Muscle of leg (tissue), 11 donors: Measurements from ENCODE around the gene TNNI2. TPM values are rescaled to one million over a fixed set of nuclear protein-coding genes. Genes with fewer than 3 reads are reported as not detected.
"Not testable (repeated sequence)": the region's sequence is repeated elsewhere in the genome, so short reads cannot be mapped to it uniquely, and the experiment has no call there.

Experiments
- DNase-seq: peaks from one replicate; pipeline ENCODE4 v3.0.0; 2013
- H3K27ac ChIP-seq: one replicate; pipeline ENCODE4 v1.5.1; 2013; ENCODE audit warnings: mild to moderate bottlenecking, low read length, control low read depth
- H3K27me3 ChIP-seq: one replicate; pipeline ENCODE4 v1.6.1; 2013; ENCODE audit warnings: low read length; ENCODE audit not compliant: control insufficient read depth, insufficient read depth
- H3K36me3 ChIP-seq: one replicate; pipeline ENCODE4 v1.6.1; 2013; ENCODE audit warnings: low read length; ENCODE audit not compliant: control insufficient read depth, insufficient read depth
- H3K4me1 ChIP-seq: one replicate; pipeline ENCODE4 v1.6.1; 2013; ENCODE audit warnings: low read length; ENCODE audit not compliant: control insufficient read depth, insufficient read depth
- H3K4me3 ChIP-seq: one replicate; pipeline ENCODE4 v1.5.1; 2013; ENCODE audit warnings: low read length, control low read depth
- H3K9me3 ChIP-seq: replicated peaks from 2 replicates; pipeline ENCODE4 v1.6.1; 2013; ENCODE audit warnings: low read depth, low read length; ENCODE audit not compliant: control insufficient read depth
- whole genome bisulfite sequencing: methylation state at CpG from one replicate; pipeline ENCODE4 v1.1.5; 2013; ENCODE audit warnings: missing lambda C conversion rate; ENCODE audit not compliant: insufficient coverage; 5-methylcytosine and 5-hydroxymethylcytosine counted together
- polyA plus RNA-seq, 8 donors: library from polyadenylated mRNA; unstranded; fragments of 120-200 nt; gene quantifications; one replicate each; pipeline versions ENCODE4 v1.2.1 to v1.2.3, GENCODE V29; 2013; ENCODE audit warnings: inconsistent platforms in 1 of 8, low replicate concordance in 1 of 8; ENCODE audit not compliant: insufficient read length in 8 of 8, insufficient read depth in 1 of 8
- total RNA-seq: library from RNA; stranded (reverse); fragments of 120-200 nt; gene quantifications from one replicate; pipeline ENCODE4 v1.2.4, GENCODE V29; 2013

Gene TNNI2
- total and polyA plus RNA-seq, 9 donors: 1,548 to 4,090 (median 3,133) TPM

DNA sequence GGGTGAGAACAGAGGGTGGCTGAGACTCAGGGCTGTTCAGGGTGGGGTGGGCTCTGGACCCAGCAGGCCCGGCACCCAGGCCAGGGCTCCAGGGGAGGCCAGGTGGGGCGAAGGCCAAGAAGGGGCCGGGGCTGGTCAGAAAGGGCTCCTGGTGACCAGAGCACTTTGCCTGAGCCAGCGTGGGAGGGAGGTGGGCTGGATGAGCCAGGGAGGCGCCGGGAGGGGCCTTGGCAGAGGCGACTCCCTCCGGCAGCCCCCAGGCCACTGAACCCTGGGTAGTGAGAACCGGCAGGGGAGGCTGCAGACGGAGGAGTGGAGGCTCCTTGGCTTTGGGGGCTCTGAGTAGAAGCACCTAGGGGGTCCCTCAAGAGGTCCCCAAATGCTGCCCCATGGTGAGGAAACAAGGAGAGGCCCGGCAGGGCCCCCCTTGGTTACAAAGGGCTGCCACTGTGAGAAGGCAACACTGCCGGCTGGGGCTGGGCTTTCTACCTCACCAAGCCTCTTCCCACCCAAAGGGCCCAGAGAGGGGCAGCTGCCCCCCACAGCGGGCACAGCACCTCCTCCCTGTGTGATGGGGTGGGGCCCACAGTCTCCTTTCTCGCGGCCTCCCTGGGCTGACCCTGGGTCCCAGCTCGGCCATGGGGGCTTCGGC, 35.8 kb downstream of the TNNI2 start:
- H3K4me3 ChIP-seq, H3K27me3 ChIP-seq, H3K36me3 ChIP-seq, H3K9me3 ChIP-seq, DNase-seq: not testable (repeated sequence)
- H3K27ac ChIP-seq: peak overlapping the region; percentile 98
- 51% methylated on average over 13 of the region's 17 CpGs for WGBS
- H3K4me1 ChIP-seq: peaks cover 79% of the 10 kb centered on the region

DNA sequence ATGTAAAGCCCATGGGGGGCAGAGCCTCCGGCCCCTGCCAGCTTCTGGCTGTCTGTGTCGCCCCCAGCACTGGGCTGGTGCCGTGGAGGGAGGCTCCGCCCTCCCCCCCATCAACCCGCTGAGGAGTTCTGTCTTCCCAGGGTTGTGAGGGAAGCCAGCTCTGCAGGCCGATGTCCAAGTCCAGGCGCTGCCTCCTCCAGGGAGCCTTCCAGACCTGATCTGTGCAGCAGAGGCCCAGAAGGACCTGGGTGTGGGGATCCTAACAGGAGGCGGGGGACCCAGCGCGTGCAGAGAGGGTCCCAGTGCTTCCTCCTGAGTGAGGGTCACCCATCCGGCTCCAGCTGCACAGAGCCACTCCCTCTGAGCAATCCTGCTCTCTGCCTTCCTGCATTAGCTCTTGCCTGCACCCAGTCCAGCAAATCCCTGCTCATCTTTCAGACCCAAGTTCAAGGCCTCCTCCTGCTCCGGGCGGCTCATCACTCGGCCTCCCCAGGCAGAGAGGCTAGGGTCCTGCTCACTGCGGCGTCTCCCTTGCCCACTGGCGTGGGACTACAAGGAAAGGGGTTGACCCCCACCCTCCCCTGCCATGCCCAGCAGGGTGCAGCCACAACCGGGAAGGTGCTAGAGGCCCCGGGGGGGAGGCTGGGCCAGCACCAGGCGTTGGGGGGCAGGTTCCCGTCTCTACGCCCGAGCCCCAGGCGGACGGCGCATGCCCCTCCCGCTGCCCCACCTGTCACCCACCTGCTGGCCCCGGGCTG, 36.5 kb downstream of the TNNI2 start:
- H3K4me1 ChIP-seq: peaks cover 84% of the 10 kb centered on the region

DNA sequence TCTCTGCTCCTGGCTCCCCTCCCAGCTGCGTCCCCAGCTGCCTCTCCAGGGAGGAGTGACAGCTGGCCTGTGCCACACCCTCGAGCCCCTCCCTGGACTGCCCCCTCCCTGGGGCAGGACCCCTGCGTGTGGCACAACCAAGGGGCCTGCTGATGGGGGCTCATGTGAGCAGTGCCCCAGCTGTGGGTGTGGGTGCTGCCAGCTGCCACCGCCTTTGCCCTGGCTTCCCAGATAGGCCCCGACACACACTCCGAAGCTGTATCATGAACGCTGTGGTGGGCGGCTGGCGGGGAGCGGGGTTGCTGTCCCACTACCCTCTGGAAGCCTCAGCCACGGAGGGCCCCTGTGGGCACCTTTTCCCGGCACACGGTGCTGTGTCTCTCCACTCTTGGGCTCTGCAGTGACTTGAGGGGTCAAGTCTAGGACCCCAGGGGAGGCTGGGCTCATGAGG, 37.1 kb downstream of the TNNI2 start:
- H3K27ac ChIP-seq: peak overlapping the region; percentile 98
- not testable (repeated sequence) for H3K9me3 ChIP-seq, H3K36me3 ChIP-seq, H3K27me3 ChIP-seq
- DNase-seq: peak; percentile 60
- H3K4me3 ChIP-seq: peak overlapping the region; percentile 30
- 52% methylated on average over 12 of the region's 13 CpGs for WGBS
- H3K4me1 ChIP-seq: peaks cover 84% of the 10 kb centered on the region

More for the DNA sequence above, 36.5 kb downstream of the TNNI2 start:
- WGBS: 44% methylated on average over 8 of the region's 28 CpGs
- no peak overlapping the region for H3K4me3 ChIP-seq
- H3K27me3 ChIP-seq: no peaks in the 10 kb centered on the region
- H3K27ac ChIP-seq: peak overlapping the region; percentile 98
- no peak for DNase-seq
- no peaks in the 10 kb centered on the region for H3K9me3 ChIP-seq
- no peaks in the 10 kb centered on the region for H3K36me3 ChIP-seq

DNA sequence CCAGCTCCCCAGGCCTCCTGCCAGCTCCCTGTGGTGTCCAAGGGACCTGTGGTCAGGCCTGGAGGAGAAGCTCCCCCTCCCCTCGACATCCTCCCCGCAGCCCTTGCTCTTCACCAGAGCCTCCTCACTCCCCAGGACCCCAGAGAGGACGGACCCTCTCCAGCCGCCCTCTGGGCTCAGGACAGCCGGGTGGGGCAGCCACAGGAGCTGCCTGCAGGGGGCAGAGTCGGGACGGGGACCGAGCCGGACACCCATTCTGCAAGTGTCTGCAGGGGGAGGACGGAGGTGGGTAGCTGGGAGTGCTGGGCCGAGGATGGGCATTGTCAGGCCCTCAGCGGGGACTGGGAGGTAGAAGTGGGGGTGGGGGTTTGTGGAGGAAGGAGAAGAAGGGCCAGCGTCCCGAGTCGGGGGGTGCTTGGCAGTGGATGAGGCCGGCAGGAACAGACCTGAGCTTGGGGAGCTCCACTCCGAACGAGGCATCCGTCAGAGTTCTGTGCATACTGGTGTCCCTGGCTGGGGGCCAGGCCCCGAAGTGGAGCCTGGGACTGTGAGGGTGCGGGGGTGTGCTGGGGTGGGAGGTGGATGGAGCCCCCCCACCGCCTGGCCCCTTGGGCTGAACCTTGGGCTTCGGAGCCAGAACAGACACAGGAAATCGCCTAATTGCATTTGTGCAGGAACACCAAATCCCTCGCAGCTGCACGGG, 37.7 kb downstream of the TNNI2 start:
- 14% methylated on average over 18 of the region's 26 CpGs for WGBS
- peak overlapping the region; percentile 98 for H3K27ac ChIP-seq
- H3K9me3 ChIP-seq: no peaks in the 10 kb centered on the region
- peaks cover 84% of the 10 kb centered on the region for H3K4me1 ChIP-seq
- H3K27me3 ChIP-seq: no peaks in the 10 kb centered on the region
- no peaks in the 10 kb centered on the region for H3K36me3 ChIP-seq
- H3K4me3 ChIP-seq: peak overlapping the region; percentile 30
- peak; percentile 96 for DNase-seq

DNA sequence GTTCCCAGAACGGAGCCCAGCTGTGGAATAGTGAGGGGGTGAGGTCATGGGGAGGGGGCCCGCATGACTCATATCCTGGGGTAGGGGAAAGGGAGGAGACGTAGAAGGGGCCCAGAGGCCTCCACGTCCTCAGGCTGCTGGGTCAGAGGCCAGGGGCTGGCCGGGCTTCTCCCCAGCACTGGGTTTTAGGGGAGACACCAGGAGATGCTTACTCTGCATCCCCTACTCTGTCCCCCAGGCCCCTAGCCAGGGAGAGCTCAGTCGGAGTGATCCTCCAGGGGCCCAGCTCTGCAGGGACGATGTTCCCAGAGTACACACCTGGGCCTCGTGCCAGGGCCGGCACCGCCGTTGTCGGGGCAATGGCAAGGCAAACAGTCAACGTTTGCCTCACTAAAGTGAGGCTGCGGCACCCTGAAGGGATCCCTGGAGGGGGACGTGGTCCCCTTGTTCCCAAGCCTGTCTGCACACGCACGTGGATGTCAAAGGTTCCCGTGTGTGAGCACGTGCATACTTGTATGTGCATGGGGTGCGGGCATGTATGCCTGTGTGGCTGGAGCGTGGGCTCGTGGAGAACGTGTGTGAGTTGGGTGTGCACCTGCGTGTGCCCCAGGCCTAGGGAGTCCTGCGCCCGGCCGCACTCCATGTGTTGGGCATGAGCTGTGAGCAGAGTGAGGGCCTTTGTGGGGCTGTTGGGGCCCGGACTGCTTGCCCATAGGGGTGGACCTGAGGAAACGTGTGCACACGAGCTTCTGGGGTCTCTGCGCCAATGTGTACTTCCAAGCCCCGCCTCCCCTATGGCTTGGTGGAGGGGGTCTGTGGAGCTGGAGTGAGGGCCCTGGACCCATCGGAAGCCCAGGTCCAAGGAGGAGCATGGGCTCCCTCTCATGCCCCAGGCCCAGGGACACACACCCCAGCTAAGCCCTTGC, 38.7 kb downstream of the TNNI2 start:
- H3K27ac ChIP-seq: peak overlapping the region; percentile 98
- H3K9me3 ChIP-seq: no peaks in the 10 kb centered on the region
- no peaks in the 10 kb centered on the region for H3K27me3 ChIP-seq
- H3K4me3 ChIP-seq: no peak overlapping the region
- DNase-seq: peak; percentile 92
- peaks cover 93% of the 10 kb centered on the region for H3K4me1 ChIP-seq
- 25% methylated on average over 21 of the region's 33 CpGs for WGBS
- no peaks in the 10 kb centered on the region for H3K36me3 ChIP-seq

DNA sequence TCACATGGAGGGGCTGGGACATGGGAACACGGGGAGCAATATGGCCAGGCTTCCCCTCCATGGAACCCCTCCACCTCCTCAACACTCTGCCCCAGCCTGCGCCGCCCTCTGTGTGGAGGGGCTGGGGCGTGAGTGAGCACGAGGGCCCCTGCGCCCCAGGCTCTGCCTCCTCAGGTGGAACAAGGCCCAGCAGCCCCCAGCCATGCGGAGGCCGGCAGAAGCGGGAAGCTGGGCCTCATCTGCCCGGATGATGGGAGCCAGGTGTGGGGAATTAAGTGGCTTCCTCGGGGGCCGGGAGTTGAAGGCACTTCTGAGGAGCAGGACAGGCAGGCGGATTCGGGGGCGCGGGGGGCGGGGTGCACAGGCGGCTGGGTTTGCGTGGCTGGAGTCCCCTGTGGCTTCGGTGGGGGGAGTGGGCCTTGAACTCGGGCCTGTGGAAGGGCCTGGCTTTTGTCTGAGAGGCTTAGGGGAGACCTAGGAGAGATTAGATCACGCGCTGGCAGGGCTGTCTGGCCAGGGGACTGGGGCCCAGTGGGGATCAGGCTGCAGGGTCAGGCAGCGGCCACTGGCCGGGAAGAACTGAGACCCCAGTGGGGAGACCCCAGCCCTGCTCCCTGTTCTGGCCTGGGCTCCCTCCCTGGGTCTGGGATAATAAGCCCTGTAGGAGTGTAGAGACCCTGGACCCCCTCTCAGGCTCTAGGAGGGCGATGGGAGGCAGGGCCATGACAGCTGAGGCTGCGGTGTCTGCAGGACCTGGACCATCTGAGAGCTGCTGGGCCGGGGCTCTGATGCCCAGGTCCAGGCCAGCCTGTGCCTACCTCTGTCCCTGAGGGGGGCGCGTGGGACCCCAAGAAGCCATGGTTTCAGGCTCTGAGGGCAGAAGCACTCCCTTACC, 39.6 kb downstream of the TNNI2 start:
- peak; percentile 95 for DNase-seq
- Histone ChIP-seq H3K27me3 (no peaks in the 10 kb centered on the region), H3K9me3 (no peaks in the 10 kb centered on the region), H3K27ac (peak overlapping the region; percentile 98), H3K36me3 (peaks cover 4% of the 10 kb centered on the region), H3K4me1 (peaks cover 93% of the 10 kb centered on the region), H3K4me3 (no peak overlapping the region)
- 38% methylated on average over 20 of the region's 30 CpGs for WGBS

DNA sequence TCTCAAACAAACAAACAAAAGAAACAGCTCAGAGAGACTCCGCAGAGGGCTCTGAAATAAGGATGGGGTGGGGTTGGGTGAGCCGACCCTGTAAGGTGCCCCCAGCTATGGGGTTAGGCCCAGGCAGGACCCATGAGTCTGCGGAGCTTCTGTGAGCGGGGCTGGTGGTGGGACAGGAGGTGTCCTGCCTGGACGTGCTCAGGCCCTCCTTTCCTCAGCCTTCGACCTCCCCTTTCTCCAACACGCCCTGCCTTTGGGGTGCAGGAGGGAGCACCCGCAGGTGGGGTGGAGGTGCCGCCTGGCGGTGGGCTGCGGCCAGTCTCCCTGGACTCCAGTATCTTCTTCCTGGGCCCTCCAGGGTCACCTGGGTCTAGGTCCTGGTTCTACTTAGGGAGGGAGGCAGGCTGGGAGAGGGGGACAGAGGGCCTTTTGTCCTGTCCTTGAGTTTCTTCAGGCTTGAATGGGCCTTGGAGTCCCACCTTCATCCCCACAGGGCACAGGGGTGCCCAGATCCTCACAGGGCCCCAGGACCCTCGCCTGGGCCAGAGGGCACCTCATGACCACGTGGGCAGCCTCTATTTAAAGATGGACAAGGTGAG, 40.7 kb downstream of the TNNI2 start:
- Histone ChIP-seq H3K27me3 (no peaks in the 10 kb centered on the region), H3K9me3 (no peaks in the 10 kb centered on the region), H3K36me3 (peaks cover 14% of the 10 kb centered on the region), H3K27ac (peak overlapping the region; percentile 98), H3K4me1 (peaks cover 87% of the 10 kb centered on the region), H3K4me3 (no peak overlapping the region)
- DNase-seq: no peak
- 75% methylated on average over 4 of the region's 13 CpGs for WGBS

DNA sequence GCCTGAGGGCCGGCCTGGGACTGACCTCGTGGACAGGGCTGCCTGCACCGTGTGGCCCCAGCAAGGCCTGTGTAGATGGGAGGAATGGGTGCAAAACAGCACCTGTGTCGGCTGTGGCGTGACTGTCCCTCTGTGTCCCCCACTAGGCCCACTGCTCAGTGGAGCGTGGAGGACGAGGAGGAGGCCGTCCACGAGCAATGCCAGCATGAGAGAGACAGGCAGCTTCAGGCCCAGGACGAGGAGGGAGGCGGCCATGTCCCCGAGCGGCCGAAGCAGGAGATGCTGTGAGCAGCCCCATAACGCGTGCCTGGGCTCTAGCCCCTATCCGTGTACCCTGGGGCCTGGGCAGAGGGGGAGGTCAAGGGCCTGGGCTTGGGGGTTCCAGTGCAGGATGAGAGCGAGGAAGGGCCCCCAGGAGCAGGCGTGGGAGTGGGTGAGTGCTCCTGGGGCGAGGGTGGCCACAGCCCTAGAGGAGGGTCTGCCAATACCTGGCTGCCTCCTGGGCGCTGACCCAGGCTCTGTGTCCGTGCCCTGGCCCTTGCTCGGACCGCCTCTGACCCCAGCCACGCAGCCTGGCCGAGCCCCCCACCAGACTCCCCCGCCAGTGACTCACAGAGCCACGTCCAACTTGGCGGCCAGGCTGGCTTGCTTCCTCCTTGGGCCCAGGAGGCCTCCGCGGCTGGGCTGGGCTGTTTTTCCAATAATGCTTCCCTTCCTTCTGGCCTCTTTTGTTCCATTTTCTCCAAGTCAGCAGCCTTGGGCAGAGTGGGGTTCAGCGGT, 41.4 kb downstream of the TNNI2 start:
- peak; percentile 93 for DNase-seq
- 32% methylated on average over 31 of the region's 32 CpGs for WGBS
- peak overlapping the region; percentile 98 for H3K27ac ChIP-seq
- no peaks in the 10 kb centered on the region for H3K9me3 ChIP-seq
- H3K4me1 ChIP-seq: peaks cover 80% of the 10 kb centered on the region
- no peaks in the 10 kb centered on the region for H3K27me3 ChIP-seq
- H3K36me3 ChIP-seq: peaks cover 21% of the 10 kb centered on the region
- no peak overlapping the region for H3K4me3 ChIP-seq
